Stromal cell of bone marrow (primary cell): Measurements from ENCODE around the gene CSNK1A1.
A peak's percentile ranks its signal among the peaks of the same experiment; 100 is the strongest.
"Not testable (repeated sequence)": the region's sequence is repeated elsewhere in the genome, so short reads cannot be mapped to it uniquely, and the experiment has no call there.

Experiments
- DNase-seq: peaks from one replicate; pipeline ENCODE4 v3.0.0-alpha.2; 2012; ENCODE audit warnings: low read depth

Gene CSNK1A1

DNA sequence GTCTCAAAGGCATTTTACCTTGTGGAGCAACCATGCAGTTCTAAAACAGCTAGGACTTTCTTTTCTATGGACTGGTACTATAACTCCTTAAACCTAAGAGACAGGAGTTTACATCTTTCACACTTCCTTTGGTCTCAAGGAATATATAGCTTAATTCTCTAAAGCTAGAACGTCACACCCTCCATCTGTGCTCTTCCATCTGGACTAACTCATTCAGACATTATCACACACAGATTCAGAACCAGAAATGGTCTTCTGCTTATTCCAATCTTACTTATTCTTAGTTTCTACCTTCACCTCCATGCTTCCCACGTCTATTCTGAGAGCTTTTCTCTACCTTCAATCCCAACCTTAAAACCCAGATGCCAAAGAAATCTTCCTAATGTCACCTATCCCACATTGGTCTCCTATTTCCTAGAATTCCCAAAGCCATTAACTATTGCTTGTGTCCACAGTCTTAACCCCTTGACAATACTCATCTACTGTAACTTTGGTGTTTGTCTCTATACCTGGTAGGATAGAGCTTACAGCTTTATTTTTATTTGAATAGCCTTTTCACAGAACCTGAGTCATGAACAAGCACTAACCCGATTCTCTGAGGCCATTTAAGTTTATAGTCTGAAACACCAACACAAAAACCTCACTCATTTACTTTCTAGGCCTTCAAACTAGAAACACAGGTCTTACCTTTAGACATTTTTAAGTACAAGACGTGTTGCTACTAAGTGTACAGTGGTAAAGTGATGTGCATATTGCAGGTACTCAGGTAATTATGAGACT lies 22.8 kb downstream of the CSNK1A1 start:
- no peak for DNase-seq

DNA sequence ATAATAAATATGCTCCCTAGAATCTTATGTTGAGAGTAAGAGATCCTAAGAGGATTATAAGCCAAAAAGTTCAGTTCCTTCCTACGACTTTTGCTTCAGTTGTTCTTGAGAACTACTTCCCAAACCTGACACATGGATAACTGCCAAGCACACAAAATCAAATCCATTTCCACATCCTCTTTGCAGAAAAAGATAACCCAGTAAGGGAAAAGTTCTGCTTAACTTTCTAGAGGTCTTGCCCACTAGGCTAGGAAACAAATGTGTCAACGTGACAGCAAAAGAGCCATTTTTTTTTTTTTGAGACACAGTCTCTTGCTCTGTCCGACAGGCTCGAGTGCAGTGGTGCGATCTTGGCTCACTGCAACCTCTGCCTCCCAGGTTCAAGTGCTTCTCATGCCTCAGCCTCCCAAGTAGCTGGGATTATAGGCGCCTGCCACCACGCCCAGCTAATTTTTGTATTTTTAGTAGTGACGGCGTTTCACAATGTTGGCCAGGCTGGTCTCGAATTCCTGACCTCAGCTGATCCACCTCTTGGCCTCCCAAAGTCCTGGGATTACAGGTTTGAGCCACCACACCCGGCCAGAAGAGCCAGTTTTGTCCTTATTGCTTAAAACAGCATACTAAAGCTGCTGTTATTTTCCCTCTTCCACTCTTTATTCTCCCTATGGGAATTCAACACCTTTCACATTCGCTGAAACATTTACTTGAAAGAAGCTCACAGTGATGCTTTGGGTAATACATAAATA lies 24.2 kb downstream of the CSNK1A1 start:
- no peak for DNase-seq

DNA sequence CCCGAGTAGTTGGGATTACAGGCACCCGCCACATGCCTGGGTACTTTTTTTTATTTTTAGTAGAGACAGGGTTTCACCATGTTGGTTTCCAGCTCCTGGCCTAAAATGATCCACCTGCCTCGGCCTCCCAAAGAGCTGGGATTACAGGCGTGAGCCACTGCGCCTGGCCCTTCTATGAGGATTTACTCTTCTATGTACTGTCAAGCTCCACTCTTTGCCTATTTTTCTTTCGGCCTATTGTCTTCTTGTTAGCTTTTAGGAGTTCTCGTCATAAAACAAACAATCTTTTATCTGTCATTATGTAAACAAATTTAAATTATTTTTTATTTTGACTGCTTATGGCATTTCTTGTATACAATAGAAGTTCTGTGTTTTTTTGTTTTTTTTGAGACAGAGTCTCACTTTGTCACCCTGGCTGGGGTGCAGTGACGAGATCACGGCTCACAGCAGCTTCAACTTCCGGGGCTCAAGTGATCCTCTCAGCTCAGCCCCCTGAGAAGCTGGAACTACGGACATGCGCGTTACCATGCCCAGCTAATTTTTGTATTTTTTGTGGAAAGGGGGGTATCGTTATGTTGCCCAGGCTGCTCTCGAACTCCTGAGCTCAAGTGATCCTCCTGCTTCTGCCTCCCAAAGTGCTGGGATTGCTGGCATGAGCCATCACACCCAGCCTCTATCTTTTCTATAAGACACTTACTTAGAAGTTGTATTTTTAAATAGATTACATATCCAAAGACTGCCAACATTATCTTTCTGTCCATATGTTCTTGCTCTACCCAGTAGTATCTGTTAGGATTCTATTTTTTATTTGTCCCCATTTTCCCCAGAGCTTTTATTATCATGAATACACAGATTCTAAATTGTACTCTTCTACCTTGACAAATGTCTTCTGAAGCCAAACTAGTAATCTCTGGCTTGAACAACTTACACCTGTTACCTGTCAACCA lies 29.2 kb downstream of the CSNK1A1 start:
- DNase-seq = no peak

DNA sequence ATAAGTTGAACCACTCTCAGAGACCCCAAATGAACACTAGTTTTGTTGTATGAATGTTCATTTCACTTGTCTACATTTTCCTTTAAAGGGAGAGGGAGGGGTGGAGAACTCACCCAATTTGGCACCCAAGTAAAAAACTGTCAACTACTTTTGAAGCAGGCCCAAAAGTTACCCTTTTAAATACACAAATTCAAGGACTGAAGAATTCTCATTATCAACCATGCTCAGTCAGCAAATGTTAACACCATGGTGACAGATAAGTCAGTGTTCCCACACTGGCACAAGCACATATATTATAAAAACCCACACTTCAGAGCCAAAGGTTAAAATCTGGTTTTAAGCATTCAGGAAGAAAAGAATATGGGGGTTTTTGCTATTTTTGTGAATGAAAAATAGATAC lies 31.6 kb downstream of the CSNK1A1 start:
- no peak for DNase-seq

DNA sequence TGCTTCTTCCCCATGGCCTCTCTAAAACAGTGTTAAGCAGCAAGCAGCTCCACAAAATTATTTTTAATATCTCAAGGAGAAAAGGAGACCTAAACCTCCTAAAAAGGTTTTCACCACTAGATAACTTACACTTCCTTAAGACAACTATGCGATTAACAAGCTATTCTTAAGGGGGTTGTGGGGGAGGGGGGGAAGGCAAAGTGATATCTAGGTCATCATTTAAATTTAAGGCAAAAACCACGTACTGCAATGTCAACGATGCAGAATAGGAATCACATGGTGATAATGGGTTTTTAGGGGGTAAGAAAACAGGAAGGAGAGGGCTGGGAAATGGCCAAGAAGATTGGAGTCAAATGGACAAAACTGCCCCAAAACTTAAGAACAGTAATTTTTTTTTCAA lies 32.6 kb downstream of the CSNK1A1 start:
- DNase-seq = no peak

DNA sequence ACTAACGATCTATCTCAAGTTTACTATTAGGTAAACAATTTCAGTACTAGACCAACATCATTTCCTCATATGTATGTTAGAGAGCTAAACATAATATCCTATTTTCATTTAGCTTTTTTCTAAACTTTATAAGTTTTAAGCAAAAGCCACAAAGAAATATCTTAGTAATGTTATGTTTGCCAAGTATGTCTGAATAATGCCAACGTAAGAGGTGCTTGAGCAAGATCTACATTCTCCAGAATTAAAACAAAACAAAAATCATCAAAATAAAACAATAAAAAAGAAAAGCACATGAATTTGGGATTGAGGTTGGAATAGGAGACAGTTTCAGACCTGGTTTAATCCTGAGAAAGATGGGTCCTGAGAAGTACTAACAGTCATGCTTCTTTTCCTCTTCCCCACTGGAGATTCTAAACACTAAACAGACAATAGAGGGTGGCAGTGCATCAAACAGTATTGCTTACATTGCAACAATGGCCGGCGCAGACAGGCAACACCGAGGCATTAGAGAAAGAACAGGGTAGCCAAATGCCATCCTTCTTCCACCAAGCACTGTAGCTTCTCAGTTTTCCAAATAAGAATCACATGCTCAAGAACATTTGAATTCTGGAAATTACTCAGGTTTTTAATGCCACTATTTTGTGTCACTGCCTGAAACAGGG lies 33.6 kb downstream of the CSNK1A1 start:
- DNase-seq = peak; percentile 8

DNA sequence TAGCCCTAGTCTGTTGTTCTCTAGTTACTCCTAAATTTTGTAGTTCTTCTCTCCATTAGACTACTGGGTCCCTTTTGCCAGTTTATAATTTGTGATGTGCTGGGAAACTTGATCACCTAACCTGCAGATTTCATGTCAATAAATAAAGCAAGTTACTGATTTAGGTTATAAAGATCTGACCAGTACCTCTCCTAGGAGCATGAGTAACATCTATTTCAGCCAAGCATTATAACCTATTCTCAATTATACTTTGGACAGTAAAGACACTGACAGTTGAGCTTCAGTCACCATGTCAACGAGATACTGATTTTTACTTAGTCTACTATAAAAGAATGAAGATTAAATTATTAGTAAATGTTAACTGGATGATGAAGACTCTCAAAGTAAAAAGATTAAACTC lies 36.7 kb downstream of the CSNK1A1 start:
- no peak for DNase-seq

DNA sequence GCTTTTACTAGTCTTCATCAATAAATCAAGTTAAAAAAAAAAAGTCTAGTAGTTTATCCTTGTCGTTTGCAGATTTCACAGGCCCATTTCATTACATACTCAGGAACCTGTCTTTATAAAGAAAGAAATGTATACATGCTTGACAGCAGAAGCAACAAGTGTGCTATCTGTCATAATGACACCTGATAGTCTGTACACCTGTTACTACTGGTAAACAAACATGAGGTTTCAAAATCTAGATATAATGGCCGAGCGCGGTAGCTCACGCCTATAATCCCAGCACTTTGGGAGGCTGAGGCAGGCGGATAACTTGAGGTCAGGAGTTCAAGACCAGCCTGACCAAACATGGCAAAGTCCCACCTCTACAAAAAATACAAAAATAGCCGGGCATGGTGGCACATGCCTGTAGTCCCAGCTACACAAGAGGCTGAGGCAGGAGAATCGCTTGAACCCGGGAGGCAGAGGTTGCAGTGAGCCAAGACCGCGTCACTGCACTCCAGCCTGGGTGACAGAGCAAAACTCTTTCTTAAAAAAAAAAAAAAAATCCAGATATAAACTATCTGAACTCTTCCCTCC lies 37.8 kb downstream of the CSNK1A1 start:
- not testable (repeated sequence) for DNase-seq

DNA sequence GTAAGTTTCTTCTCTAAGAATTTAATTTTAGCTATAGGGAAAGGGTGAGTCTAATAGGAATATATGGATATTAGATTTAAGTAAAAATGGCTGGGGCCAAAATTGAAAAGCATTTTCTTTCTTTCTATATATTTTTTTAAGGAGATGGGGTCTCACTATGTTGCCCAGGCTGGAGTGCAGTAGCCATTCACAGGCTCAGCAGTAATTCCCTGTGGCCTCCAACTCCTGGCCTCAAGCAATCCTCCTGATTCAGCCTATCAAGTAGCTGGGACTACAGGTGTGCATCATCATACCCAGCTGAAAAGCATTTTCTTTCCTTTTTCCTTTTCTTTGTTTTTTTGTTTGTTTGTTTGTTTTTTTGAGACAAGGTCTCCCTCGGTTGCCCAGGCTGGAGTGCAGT lies 41.1 kb downstream of the CSNK1A1 start:
- DNase-seq = no peak

DNA sequence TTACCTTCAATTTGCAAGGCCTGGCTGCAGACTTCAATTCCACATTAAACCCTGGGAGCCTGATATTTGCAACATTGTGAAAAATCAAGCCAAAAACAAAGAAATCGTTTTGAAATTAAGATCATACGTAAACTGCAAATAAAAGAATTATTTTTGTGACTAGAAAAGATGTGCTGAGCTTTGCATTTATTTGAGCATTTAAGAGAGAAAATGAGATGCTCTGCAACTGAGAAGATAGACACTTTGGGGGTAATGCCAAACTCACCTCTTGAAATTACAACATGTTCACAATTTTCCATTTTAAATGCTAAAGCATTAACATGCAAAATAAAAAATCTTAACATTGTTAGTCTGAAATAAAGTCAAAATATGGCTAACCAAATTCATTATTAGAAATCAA lies 46.6 kb downstream of the CSNK1A1 start:
- no peak for DNase-seq

DNA sequence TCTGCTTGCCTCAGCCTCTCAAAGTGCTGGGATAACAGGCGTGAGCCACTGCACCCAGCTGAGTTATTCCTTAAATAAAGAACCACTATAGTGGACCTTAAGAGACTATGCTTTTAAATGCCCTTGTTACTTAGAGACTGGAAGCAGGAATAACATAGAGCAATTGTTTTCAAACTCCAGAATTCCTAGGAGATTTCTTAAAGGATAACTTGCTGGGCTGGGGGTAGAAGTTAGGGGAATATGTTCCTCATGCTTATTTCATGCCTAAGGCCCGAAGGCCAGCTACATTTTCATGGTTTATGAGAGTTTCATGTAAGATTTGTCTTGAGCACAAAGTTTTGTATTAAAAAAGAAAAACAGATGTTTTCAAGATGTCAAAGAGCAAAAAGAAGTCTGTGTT lies 48.2 kb downstream of the CSNK1A1 start:
- DNase-seq = no peak

DNA sequence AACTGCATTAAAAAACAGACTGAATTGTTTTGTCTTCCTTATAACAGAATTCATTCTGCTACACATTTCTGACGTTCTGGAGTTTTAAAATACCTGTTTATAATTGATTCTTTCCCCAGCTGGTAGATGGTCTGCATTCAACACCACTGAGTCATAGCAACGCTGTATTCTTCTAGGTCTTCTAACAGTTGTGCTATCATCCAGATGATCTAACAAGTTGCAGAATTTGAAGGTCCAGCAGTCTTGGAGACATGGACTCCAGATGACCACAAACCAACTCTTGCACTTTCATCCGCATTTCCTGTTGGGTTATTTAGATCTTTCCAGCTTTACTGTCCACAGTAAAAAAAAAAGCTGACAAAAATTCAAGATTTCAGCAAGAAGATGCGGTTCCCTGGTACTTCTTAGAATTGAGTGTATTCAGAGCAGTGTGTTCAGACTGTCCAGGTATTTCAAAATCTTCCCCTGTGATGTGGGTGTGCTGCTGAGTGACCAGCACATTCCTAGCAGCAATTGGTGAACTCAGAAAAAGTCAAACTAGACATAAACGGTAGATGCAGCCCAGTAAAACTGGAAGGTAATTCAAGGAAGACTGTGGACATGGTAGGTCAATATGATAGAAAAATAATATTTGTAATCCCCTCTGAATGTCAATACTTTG lies 50.2 kb downstream of the CSNK1A1 start:
- no peak for DNase-seq

DNA sequence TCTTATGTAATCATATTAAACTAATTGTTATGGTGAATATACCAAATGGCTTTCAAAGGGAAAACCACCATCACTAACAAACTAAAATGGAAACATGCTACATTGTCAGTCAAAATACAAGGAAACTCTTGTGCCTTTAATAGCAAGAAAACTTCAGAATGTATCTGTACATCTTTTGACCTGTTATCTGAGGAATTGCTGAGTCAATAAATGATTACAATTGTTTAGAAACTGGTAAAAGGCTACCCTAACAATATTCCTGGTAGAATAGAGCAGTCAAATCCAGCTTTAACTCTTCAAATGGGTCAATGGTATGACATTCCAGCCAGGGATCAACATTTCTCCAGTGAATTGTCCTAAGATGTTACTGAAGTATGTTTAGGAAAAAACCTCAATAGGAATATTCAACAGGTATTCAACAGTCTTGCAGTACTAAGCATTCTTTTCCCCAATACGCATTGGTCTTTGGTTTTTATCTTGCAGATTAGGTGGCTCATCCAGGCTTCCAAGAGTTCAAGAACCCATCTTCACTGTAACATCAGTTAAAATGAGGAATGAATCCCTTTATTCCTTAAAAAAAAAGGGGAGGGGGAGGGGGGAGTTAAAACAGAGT lies 52.4 kb downstream of the CSNK1A1 start:
- no peak for DNase-seq

DNA sequence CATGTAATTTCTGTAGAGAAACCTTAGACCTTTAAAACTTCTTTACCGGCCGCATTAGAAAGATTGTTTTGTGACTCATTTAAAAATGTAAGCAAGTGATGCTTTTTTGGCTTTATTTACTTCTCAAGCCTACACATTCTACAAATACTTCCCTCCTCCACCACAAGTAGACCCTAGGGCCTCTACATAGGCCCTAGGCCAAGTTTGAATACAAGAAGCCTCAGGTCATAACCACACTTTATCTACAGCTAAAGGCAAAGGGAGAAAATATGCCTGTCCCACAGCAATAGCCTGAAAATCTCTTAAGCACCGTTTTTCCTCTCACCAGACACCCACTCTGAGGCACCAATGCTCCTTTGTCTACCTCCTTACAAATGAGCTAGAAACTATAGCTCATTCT lies 53.9 kb downstream of the CSNK1A1 start:
- peak; percentile 70 for DNase-seq

DNA sequence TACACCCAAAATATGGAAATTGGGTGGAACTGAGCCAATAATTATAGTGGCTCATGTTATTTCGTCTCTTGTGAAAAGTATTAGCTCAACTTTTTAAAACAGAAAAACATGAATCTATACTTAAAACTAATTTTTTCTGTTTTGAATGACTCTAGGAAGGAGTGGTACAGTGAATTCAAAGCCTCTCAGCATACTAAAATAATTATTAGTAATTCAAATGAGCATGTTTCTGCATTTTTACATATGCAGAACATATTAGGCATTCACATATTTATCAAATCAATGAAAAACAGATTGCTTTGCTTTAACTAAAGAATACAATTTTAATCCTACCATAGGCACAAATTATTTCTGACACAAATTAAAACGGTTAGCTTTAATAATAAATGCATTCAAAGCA lies 54.3 kb downstream of the CSNK1A1 start:
- DNase-seq = no peak

DNA sequence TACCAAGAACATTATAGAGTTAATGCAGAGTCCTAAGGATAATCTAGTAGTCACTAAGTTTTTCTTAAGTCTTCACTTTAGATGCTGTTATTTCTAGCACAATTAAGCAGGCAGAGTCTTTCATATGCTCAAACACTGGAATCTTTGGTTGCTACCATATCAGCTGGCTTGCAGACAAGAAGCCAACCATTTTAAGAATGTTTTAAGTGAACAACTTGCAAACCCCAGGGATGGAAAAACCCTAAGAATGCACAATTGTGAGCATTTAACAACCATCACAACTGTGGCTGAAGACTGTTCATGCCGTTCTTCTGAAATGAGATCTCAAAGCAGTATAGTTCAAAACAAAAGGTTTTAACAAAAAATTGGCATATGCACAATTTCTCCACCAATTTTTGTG lies 55.1 kb downstream of the CSNK1A1 start:
- DNase-seq = no peak

DNA sequence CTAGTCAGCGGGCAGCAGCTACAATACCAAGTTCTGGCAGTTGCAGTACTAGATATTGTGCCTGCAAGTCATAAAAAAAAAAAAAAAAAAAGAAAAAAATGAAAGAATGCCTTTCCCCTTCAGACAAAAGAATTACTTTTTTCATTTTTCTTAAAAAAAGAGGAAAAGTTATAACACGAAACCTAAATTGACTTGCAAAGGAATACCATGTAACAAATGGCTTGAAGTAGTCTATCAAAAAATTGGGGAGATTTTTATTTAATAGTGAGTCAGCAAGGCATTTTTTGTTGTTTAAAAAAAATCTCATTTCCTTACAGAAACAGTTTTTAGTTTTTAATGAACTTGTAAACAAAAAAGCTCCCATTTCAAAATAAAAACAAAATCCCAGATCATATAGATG lies 55.6 kb downstream of the CSNK1A1 start:
- no peak for DNase-seq

DNA sequence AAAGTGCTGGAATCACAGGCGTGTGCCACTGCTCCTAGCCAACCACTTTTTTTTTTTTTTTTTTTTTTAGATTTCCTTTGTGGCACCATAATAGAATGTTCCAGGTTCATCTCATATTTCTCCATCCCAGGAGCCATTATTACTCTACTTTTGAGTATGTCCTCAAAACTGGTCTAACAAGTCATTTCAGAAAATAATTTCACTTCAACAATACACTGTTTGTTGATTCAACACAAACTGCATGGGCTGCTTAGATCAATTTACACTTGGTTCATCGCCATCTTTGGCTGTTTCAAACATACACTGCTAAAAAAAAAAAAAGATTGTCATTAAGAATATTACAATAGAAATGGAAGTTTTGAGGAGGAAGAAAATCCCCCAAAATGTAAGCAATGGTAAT lies 57.9 kb downstream of the CSNK1A1 start:
- DNase-seq = no peak

DNA sequence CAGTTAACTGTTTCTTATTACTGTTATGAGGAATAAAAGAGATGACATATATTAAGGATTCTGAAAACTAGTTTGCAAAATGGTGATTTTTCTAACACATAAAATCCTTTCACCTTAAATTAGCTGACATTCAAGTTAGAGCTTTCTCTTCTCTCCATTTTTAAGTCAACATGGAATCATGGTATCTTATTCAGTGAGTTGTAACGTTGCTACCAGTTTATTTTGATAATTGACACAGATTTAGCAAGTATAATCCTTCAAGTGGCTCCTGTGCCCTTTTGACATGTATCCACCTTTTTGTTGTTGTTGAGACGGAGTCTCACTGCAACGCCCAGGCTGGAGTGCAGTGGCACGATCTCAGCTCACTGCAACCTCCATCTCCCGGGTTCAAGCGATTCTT lies 58.5 kb downstream of the CSNK1A1 start:
- DNase-seq = no peak

DNA sequence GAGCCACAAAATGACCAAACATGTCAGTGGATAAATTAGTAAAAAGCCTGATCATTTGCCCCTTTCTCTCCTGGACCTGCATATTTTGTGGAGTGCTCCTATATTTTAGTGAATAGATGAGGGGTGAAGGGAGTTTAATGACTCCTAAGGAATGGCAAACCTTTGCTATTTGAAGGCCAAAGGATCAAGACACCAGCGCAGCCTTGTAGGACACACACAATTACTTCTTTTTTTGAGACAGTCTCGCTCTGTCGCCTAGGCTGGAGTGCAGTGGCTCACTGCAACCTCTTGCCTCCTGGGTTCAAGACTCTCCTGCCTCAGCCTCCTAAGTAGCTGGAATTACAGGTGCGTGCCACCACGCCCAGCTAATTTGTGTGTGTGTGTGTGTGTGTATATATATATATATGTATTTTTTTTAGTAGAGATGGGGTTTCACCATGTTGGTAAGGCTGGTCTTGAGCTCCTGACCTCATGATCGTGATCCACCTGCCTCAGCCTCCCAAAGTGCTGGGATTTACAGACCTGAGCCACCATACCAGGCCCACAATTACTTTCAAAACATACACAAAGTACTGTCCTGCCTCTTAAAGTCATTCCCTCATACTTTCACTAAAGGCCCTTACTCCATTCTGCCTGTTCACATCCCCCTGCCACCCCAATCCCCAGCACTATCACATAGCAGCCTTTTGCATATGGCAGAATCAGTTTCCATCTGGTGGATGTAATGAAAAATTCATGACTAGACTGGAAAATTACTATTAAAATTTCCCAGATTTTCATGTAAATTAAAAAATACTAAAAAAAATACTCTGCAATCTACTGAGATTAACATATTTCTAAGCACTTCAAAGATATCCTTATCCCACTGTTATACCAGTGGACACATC lies 60.4 kb downstream of the CSNK1A1 start:
- DNase-seq = no peak
